ENCODE data around the gene ARL16.

Gene ARL16

DNA sequence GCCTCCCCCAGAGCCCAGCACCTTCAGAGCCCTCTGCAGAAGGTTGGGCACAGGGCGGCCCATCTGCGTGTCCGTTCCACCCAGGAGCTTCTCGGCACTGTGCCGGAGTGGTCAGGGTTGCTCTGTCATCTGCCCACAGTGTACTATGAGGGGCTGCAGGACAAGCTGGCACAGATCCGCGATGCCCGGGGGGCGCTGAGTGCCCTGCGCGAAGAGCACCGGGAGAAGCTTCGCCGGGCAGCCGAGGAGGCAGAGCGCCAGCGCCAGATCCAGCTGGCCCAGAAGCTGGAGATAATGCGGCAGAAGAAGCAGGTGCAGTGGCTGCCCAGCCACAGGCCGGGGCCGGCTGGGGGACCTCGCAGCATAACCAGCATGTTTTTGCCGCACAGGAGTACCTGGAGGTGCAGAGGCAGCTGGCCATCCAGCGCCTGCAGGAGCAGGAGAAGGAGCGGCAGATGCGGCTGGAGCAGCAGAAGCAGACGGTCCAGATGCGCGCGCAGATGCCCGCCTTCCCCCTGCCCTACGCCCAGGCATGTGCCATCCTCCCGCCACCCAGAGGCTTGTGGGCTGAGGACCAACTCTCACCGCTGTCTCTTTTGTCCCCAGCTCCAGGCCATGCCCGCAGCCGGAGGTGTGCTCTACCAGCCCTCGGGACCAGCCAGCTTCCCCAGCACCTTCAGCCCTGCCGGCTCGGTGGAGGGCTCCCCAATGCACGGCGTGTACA lies 12.8 kb upstream of the ARL16 start:
- no peak for DNase-seq (ENCODE audit: low read depth)
- TF ChIP-seq, protein P1, sequence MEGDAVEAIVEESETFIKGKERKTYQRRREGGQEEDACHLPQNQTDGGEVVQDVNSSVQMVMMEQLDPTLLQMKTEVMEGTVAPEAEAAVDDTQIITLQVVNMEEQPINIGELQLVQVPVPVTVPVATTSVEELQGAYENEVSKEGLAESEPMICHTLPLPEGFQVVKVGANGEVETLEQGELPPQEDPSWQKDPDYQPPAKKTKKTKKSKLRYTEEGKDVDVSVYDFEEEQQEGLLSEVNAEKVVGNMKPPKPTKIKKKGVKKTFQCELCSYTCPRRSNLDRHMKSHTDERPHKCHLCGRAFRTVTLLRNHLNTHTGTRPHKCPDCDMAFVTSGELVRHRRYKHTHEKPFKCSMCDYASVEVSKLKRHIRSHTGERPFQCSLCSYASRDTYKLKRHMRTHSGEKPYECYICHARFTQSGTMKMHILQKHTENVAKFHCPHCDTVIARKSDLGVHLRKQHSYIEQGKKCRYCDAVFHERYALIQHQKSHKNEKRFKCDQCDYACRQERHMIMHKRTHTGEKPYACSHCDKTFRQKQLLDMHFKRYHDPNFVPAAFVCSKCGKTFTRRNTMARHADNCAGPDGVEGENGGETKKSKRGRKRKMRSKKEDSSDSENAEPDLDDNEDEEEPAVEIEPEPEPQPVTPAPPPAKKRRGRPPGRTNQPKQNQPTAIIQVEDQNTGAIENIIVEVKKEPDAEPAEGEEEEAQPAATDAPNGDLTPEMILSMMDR (IDR thresholded peaks at IDR 0.05; ENCODE audit: low read length, missing control alignments) = no peak
- no peak overlapping the region for H3K4me3 ChIP-seq (replicated peaks; ENCODE audit: low read depth, low read length)

DNA sequence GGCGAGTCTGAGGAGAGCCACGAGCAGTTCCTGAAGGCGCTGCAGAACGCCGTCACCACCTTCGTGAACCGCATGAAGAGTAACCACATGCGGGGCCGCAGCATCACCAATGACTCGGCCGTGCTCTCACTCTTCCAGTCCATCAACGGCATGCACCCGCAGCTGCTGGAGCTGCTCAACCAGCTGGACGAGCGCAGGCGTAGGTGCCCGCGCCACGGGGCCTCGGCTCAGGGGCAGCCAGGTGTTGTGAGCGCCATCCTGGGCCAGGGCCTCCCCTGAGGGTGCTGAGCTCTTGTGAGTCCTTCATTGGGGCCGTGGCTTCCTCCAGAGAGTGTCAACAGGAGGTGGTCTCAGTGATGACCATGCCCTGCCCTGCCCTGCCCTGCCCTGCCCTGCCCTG lies 12.2 kb upstream of the ARL16 start:
- TF ChIP-seq, protein P1 (IDR thresholded peaks at IDR 0.05; ENCODE audit: low read length, missing control alignments) = no peak
- H3K4me3 ChIP-seq (replicated peaks; ENCODE audit: low read depth, low read length) = no peak overlapping the region
- DNase-seq (ENCODE audit: low read depth) = no peak

DNA sequence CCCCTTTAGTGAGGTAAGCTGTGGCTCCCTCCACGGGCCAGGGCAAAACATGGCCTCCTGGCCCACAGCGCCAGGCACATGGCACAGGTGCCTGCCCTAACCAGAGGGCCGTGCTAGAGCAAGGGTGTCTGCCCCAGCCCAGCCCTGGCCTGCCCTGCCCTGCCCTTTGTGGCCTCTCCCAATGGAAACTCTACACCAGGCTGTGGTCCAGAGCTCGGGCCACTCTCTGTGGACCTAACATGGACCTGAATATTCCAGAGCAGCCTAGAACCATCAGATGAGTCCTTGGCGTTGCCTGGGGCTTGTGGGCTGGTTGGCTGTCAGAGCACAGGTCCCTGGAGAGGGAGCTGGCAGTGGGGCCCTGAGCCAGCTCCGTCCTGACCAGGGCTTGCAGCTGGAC lies 11.6 kb upstream of the ARL16 start:
- no peak overlapping the region for H3K4me3 ChIP-seq (replicated peaks; ENCODE audit: low read depth, low read length)
- no peak for DNase-seq (ENCODE audit: low read depth)
- TF ChIP-seq, protein P1 (IDR thresholded peaks at IDR 0.05; ENCODE audit: low read length, missing control alignments) = no peak

DNA sequence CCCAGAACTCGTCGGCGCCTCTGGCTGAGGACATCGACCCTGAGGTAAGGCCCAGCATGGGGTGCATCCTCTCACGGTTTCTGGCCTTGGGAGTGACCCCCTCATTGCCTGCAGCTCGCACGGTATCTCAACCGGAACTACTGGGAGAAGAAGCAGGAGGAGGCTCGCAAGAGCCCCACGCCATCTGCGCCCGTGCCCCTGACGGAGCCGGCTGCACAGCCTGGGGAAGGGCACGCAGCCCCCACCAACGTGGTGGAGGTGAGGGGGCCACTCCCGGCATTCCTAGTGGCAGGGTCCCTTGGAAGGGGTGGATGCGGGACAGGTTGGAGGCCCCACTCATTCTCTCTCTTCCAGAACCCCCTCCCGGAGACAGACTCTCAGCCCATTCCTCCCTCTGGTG lies 11.2 kb upstream of the ARL16 start:
- no peak for DNase-seq (ENCODE audit: low read depth)
- H3K4me3 ChIP-seq (replicated peaks; ENCODE audit: low read depth, low read length) = no peak overlapping the region
- TF ChIP-seq, protein P1 (IDR thresholded peaks at IDR 0.05; ENCODE audit: low read length, missing control alignments) = no peak

DNA sequence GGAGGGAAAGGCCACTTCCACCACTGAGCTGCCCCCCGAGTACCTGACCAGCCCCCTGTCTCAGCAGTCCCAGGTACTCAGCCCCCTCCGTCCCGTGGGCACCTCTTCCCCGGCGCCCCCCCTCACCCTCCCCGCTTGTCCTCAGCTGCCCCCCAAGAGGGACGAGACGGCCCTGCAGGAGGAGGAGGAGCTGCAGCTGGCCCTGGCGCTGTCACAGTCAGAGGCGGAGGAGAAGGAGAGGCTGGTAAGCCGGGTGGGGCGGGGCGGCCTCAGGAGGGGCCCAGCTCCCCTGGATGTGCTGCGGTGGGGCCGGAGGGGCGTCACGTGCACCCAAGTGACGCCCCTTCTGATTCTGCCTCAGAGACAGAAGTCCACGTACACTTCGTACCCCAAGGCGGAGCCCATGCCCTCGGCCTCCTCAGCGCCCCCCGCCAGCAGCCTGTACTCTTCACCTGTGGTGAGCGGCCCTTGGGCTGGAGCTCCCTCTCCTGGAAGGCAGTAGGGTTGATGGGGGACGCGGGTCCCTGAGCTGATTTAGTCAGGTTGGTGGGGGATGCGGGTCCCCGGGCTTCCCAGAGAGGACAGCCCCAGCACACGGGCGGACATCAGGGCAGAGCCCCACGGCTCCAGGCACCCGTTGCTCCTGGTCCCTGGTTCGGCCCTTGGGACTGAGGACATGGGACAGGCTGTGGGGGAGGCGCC lies 10.1 kb upstream of the ARL16 start:
- no peak for DNase-seq (ENCODE audit: low read depth)
- TF ChIP-seq, protein P1 (IDR thresholded peaks at IDR 0.05; ENCODE audit: low read length, missing control alignments) = no peak
- H3K4me3 ChIP-seq (replicated peaks; ENCODE audit: low read depth, low read length) = no peak overlapping the region

DNA sequence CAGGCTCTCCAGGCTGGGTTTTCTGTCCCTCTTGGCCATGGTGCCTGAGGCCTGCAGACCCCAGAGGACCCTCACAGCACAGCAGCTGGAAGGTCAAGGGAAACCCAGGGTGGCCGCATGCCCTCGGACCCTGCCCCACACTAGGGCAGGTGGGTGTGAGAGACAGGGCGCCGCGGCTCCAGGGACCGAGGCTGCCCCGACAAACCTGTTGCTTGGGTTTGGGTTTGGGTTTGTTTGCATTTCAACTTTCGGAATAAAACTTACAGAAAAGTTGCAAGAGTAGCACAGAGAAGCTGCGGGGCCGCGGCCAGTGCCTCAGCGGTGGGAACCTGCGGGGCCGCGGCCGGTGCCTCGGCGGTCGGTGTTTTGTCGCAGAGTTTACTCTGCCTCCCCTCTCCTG lies 8.0 kb upstream of the ARL16 start:
- TF ChIP-seq, protein P1 (IDR thresholded peaks at IDR 0.05; ENCODE audit: low read length, missing control alignments) = no peak
- no peak for DNase-seq (ENCODE audit: low read depth)
- no peak overlapping the region for H3K4me3 ChIP-seq (replicated peaks; ENCODE audit: low read depth, low read length)

All from fibroblast of pulmonary artery (primary cell).